Uterus (tissue), 4 donors: ENCODE measurements around the gene ACTN1. TPM values are rescaled to one million over a fixed set of nuclear protein-coding genes. Genes with fewer than 3 reads are reported as not detected.

Experiments used
- DNase-seq, 2 donors: peaks; one replicate each; pipeline ENCODE4 v3.0.0-alpha.2; 2019 to 2020
- H3K27ac ChIP-seq, 2 donors: fragments of 200-600 bp; sonication (generic); 1 replicate in 1 of 2; 2 replicates in 1 of 2; pipeline ENCODE4 v1.5.1; 2016 to 2018
- H3K27me3 ChIP-seq, 2 donors: fragments of 200-600 bp; sonication (generic); one replicate each; pipeline ENCODE4 v1.5.1; 2018 to 2019; ENCODE audit warnings: control low read depth in 1 of 2
- H3K36me3 ChIP-seq, 2 donors: fragments of 200-600 bp; sonication (generic); one replicate each; pipeline ENCODE4 v1.5.1; 2019; ENCODE audit warnings: control low read depth in 1 of 2
- H3K4me1 ChIP-seq, 2 donors: fragments of 200-600 bp; sonication (generic); one replicate each; pipeline ENCODE4 v1.5.1; 2018 to 2019; ENCODE audit warnings: control low read depth in 1 of 2
- H3K4me3 ChIP-seq, 2 donors: fragments of 200-600 bp; sonication (generic); 1 replicate in 1 of 2; 2 replicates in 1 of 2; pipeline ENCODE4 v1.5.1; 2018 to 2019; ENCODE audit warnings: mild to moderate bottlenecking in 1 of 2
- H3K9me3 ChIP-seq, 2 donors: fragments of 200-600 bp; sonication (generic); one replicate each; pipeline ENCODE4 v1.5.1; 2019; ENCODE audit warnings: control low read depth in 1 of 2
- CTCF ChIP-seq, 4 experiments: fragments of 200-600 bp in 2 of 4; fragments of 450-650 bp in 2 of 4; sonication (generic) in 2 of 4; IDR thresholded peaks; one replicate each; pipeline ENCODE4 v1.5.1; 2016 to 2019; ENCODE audit warnings: antibody characterized with exemption in 4 of 4, mild to moderate bottlenecking in 2 of 4, moderate library complexity in 1 of 4
- POLR2A ChIP-seq, 2 donors: fragments of 450-650 bp; IDR thresholded peaks; one replicate each; pipeline ENCODE4 v1.6.1; 2016; ENCODE audit warnings: antibody characterized with exemption in 2 of 2, mild to moderate bottlenecking in 1 of 2, moderate library complexity in 1 of 2
- intact Hi-C: fragments of 100-400 bp; cut with DNase I; formaldehyde crosslinking; loops from one replicate; pipeline ENCODE4 v1.15.1; 2023; ENCODE audit warnings: low total_unique reads
- total RNA-seq, 4 donors: library from RNA; depleted of rRNA in 3 of 4; stranded (reverse); fragments of >200 nt in 3 of 4; gene quantifications; one replicate each; pipeline versions ENCODE4 v1.1.0 to v1.2.4, GENCODE V29; 2014 to 2023
- donor health status: DM: yes; HTN: yes; CAD: no.

Gene ACTN1
- total RNA-seq, 4 donors from 2014 or later = 147 to 538 (median 343) TPM

GRCh38 chr14:68977718-68978171 is 1.4 kb downstream of the ACTN1 start:
- Histone ChIP-seq H3K27me3 (no peaks in the 10 kb centered on the region), H3K36me3 (no peaks in the 10 kb centered on the region), H3K4me1 (peaks cover 13 to 21% of the 10 kb centered on the region in 2 donors), H3K27ac (peak overlapping the region; percentile 97 to 100), H3K9me3 (no peaks in the 10 kb centered on the region), H3K4me3 (peak overlapping the region; percentile 88 to 94)
- intact Hi-C loops = loop anchor here (5.0 kb wide), 1 partner anchor 35 kb away; no protein-coding TSS in a partner anchor
- peak; percentile 82 to 91 for DNase-seq
- peak in 3 of 4 experiments; percentile 17 to 24 (median 23) for TF ChIP-seq CTCF (IDR thresholded peaks at IDR 0.05)
- peak; percentile 53 to 72 for TF ChIP-seq POLR2A (IDR thresholded peaks at IDR 0.05)

DNA sequence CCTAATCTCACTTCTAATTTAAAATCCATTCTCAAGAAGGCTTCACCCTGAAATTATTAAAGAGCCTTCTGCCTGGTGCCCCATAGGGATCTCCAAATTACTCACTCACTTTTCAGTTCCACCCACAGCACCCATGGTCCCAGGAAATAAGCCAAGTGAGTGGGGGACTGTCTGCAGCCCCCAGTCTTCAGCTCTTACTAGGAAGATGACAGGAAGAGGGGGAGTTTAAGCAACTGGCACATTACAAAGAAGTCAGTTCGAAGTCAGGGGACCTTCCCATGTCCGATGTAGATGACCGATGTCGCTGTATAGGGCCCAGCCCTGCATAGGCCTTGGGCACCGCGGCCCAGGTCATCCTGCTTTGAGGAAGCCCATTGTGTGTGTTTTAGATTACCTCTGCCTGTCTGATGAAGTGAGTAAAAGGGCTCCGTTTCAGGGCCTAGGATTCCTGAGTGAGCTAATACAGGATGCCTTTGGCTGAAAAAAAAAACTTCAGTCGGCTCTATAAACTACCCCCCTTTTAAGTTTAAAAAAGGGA is 1.9 kb downstream of the ACTN1 start:
- Histone ChIP-seq H3K4me3 (peak overlapping the region; percentile 88 to 94), H3K4me1 (peaks cover 16 to 21% of the 10 kb centered on the region in 2 donors), H3K27ac (peak overlapping the region; percentile 97 to 100), H3K9me3 (no peaks in the 10 kb centered on the region), H3K36me3 (no peaks in the 10 kb centered on the region), H3K27me3 (no peaks in the 10 kb centered on the region)
- TF ChIP-seq POLR2A (IDR thresholded peaks at IDR 0.05) = no peak
- peak in 2 of 4 experiments; percentile 3 to 9 for TF ChIP-seq CTCF (IDR thresholded peaks at IDR 0.05)
- DNase-seq = peak in 1 of 2 donors; percentile 54
- intact Hi-C loops = loop anchor here (5.0 kb wide), 1 partner anchor 35 kb away; no protein-coding TSS in a partner anchor

GRCh38 chr14:68976160-68977067 is 2.7 kb downstream of the ACTN1 start:
- peak overlapping the region; percentile 88 to 94 for H3K4me3 ChIP-seq
- no peaks in the 10 kb centered on the region for H3K27me3 ChIP-seq
- intact Hi-C loops = loop anchor here (5.0 kb wide), 1 partner anchor 34 kb away; no protein-coding TSS in a partner anchor
- H3K27ac ChIP-seq = peak overlapping the region; percentile 97 to 100
- H3K9me3 ChIP-seq = no peaks in the 10 kb centered on the region
- TF ChIP-seq CTCF (IDR thresholded peaks at IDR 0.05) (no peak), POLR2A (IDR thresholded peaks at IDR 0.05) (no peak)
- no peaks in the 10 kb centered on the region for H3K36me3 ChIP-seq
- DNase-seq = peak; percentile 75
- peaks cover 21 to 23% of the 10 kb centered on the region in 2 donors for H3K4me1 ChIP-seq

DNA sequence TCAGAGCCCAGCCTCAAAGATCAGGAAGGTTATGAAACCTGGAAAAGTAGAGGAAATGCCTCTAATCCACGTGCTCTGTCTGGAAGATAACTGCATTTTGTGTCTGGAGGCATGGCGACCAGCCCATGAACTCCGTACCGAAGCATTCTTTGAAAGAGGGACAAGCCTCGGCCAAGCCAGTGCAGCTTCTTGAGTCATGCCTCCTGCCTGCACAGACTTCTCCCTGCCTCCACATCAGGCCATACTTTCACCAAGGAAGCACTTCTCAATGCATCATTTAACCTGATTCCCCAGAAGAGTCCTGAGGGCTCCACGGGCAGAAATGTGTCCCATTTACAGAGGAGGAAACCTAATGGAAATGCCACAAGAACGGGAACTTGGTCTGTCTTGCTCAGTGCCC is 3.4 kb downstream of the ACTN1 start:
- no peaks in the 10 kb centered on the region for H3K27me3 ChIP-seq
- peak; percentile 70 for DNase-seq
- H3K4me1 ChIP-seq = peaks cover 21 to 26% of the 10 kb centered on the region in 2 donors
- H3K36me3 ChIP-seq = no peaks in the 10 kb centered on the region
- no peaks in the 10 kb centered on the region for H3K9me3 ChIP-seq
- TF ChIP-seq POLR2A (IDR thresholded peaks at IDR 0.05) = no peak
- no peak for TF ChIP-seq CTCF (IDR thresholded peaks at IDR 0.05)
- H3K4me3 ChIP-seq = peak overlapping the region; percentile 5 to 94
- intact Hi-C loops = loop anchor here (5.0 kb wide), 1 partner anchor 33 kb away; no protein-coding TSS in a partner anchor
- H3K27ac ChIP-seq = peak overlapping the region; percentile 97 to 100
